ENCODE results near the gene M1AP. TPM values are rescaled to one million over a fixed set of nuclear protein-coding genes. Genes with fewer than 3 reads are reported as not detected.
A peak's percentile ranks its signal among the peaks of the same experiment; 100 is the strongest.

Gene M1AP
- total RNA-seq, 1 donor from 2014 or later: 0.75 TPM

GRCh38 chr2:74551530-74551929 lies 96.6 kb downstream of the M1AP start:
- H3K36me3 ChIP-seq: no peaks in the 10 kb centered on the region
- Mint-ChIP-seq H3K27me3 (ENCODE audit: insufficient read depth, low read depth) (peaks cover 24% of the 10 kb centered on the region), H3K4me3 (no peak overlapping the region), H3K9me3 (no peaks in the 10 kb centered on the region), H3K36me3 (peaks cover 26% of the 10 kb centered on the region), H3K27ac (no peak overlapping the region), H3K4me1 (peaks cover 23% of the 10 kb centered on the region)
- H3K27me3 ChIP-seq: peaks cover 65% of the 10 kb centered on the region
- H3K4me3 ChIP-seq: no peak overlapping the region
- H2AFZ ChIP-seq (replicated peaks): no peak overlapping the region
- no peak for TF ChIP-seq CTCF (IDR thresholded peaks at IDR 0.05)
- no peak for TF ChIP-seq EZH2phosphoT487 (IDR thresholded peaks at IDR 0.05)
- TF ChIP-seq EZH2 (IDR thresholded peaks at IDR 0.05): no peak
- no peak overlapping the region for H3K27ac ChIP-seq
- peaks cover 40% of the 10 kb centered on the region for H3F3A ChIP-seq (ENCODE audit: low read depth)
- no peak overlapping the region for H3K4me2 ChIP-seq
- H4K20me1 ChIP-seq (ENCODE audit: low read depth): peaks cover 27% of the 10 kb centered on the region
- no peak for DNase-seq (ENCODE audit: low spot score)
- no peak overlapping the region for H3K9ac ChIP-seq
- H3K9me3 ChIP-seq (ENCODE audit: low read depth): no peaks in the 10 kb centered on the region
- H3K79me2 ChIP-seq (ENCODE audit: low read depth): peaks cover 15% of the 10 kb centered on the region
- peaks cover 16% of the 10 kb centered on the region for H3K4me1 ChIP-seq

- Mint-ChIP-seq H3K27ac (peak overlapping the region; percentile 13), H3K36me3 (peaks cover 26% of the 10 kb centered on the region), H3K4me3 (peak overlapping the region; percentile 36), H3K4me1 (peaks cover 23% of the 10 kb centered on the region), H3K27me3 (ENCODE audit: insufficient read depth, low read depth) (peaks cover 21% of the 10 kb centered on the region), H3K9me3 (no peaks in the 10 kb centered on the region)
- peaks cover 17% of the 10 kb centered on the region for H4K20me1 ChIP-seq (ENCODE audit: low read depth)
- H2AFZ ChIP-seq (replicated peaks): no peak overlapping the region
- H3F3A ChIP-seq (ENCODE audit: low read depth): peaks cover 40% of the 10 kb centered on the region
- H3K9ac ChIP-seq: no peak overlapping the region
- H3K79me2 ChIP-seq (ENCODE audit: low read depth): peaks cover 15% of the 10 kb centered on the region
- no peak overlapping the region for H3K4me3 ChIP-seq
- DNase-seq (ENCODE audit: low spot score): no peak
- H3K27me3 ChIP-seq: peaks cover 52% of the 10 kb centered on the region
- no peak overlapping the region for H3K27ac ChIP-seq
- no peaks in the 10 kb centered on the region for H3K9me3 ChIP-seq (ENCODE audit: low read depth)
- no peak overlapping the region for H3K4me2 ChIP-seq
- TF ChIP-seq EZH2phosphoT487 (IDR thresholded peaks at IDR 0.05): no peak
- TF ChIP-seq CTCF (IDR thresholded peaks at IDR 0.05): no peak
- no peak for TF ChIP-seq EZH2 (IDR thresholded peaks at IDR 0.05)
- H3K4me1 ChIP-seq: peaks cover 12% of the 10 kb centered on the region
- no peaks in the 10 kb centered on the region for H3K36me3 ChIP-seq
Measured at GRCh38 chr2:74550231-74550630, 97.9 kb downstream of the M1AP start.

- Mint-ChIP-seq H3K36me3 (peaks cover 26% of the 10 kb centered on the region), H3K27me3 (ENCODE audit: insufficient read depth, low read depth) (peaks cover 21% of the 10 kb centered on the region), H3K9me3 (no peaks in the 10 kb centered on the region), H3K27ac (no peak overlapping the region), H3K4me3 (peak overlapping the region; percentile 67), H3K4me1 (peaks cover 23% of the 10 kb centered on the region)
- Histone ChIP-seq H2AFZ (replicated peaks) (peak overlapping the region; percentile 95), H3F3A (ENCODE audit: low read depth) (peaks cover 31% of the 10 kb centered on the region), H3K4me3 (peak overlapping the region; percentile 51), H3K27me3 (peaks cover 45% of the 10 kb centered on the region), H3K4me1 (peaks cover 11% of the 10 kb centered on the region), H3K4me2 (peak overlapping the region; percentile 74), H3K27ac (no peak overlapping the region), H3K9me3 (ENCODE audit: low read depth) (no peaks in the 10 kb centered on the region), H3K9ac (no peak overlapping the region), H3K36me3 (no peaks in the 10 kb centered on the region), H3K79me2 (ENCODE audit: low read depth) (peaks cover 15% of the 10 kb centered on the region), H4K20me1 (ENCODE audit: low read depth) (peaks cover 14% of the 10 kb centered on the region)
- TF ChIP-seq EZH2phosphoT487 (IDR thresholded peaks at IDR 0.05) (peak; percentile 35), EZH2 (IDR thresholded peaks at IDR 0.05) (peak; percentile 70), CTCF (IDR thresholded peaks at IDR 0.05) (no peak)
- peak; percentile 85 for DNase-seq (ENCODE audit: low spot score)
Measured at GRCh38 chr2:74548900-74549826, 99.0 kb downstream of the M1AP start.

Measured in neural progenitor cell (in vitro differentiated cells).